PFSK-1 (cell line): ENCODE data around the gene ELSPBP1.

Experiments used
- FOXP2 ChIP-seq: optimal IDR thresholded peaks from 2 replicates; pipeline ENCODE3; 2011; ENCODE audit warnings: borderline replicate concordance, control low read depth, inconsistent platforms; ENCODE audit not compliant: insufficient read depth; ENCODE audit errors: extremely low read length, extremely low read depth
- POLR2AphosphoS5 ChIP-seq: IDR thresholded peaks from 2 replicates; pipeline ENCODE4 v1.6.1; 2012; ENCODE audit warnings: low read depth, mild to moderate bottlenecking, control low read depth, low read length, moderate library complexity
- REST ChIP-seq, 2 experiments: IDR thresholded peaks; 2 replicates each; pipeline versions ENCODE4 v1.6.1 to v1.8.0; 2011 to 2012; ENCODE audit warnings: low read depth in 2 of 2, low read length in 2 of 2, control low read depth in 1 of 2, inconsistent platforms in 1 of 2, mild to moderate bottlenecking in 1 of 2, moderate library complexity in 1 of 2; ENCODE audit not compliant: insufficient read depth in 1 of 2
- SIN3A ChIP-seq: IDR thresholded peaks from 2 replicates; pipeline ENCODE4 v1.6.1; 2012; ENCODE audit warnings: mild to moderate bottlenecking, low read length, moderate library complexity, borderline replicate concordance; ENCODE audit not compliant: insufficient read depth
- TAF1 ChIP-seq: IDR thresholded peaks from 2 replicates; pipeline ENCODE4 v1.6.1; 2012; ENCODE audit warnings: low read length, control low read depth, borderline replicate concordance; ENCODE audit not compliant: insufficient read depth

The ELSPBP1 gene

DNA sequence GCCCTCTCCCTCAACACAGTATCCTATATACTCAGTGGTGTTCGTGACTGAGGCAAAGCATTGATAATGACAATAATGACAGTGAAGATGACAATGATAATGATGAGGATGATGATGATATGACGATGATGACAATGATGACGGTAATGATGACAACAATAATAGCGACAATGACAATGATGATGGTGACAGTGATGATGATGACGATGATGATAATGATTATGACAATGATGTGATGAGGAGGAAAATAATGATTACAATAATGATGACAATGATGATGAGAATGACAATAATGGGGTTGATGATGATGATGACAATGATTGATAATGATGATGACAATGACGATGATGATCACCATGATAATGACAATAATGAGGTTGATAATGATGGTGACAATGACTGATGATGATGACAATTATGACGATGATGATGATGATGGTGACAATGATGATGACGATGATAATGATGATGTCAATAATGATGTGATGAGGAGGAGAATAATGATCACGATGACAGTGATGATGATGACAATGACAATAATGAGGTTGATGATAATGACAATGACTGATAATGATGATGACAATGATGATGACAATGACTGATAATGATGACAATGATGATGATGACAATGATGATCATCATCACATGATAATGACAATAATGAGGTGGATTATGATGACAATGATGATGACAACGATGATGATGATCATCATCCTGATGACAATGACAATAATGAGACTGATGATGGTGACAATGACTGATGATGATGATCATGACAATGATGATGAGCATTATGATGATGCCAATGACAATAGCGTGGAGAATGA, 16.7 kb downstream of the ELSPBP1 start:
- TF ChIP-seq TAF1 (no peak), REST (IDR thresholded peaks at IDR 0.05; ENCODE audit: insufficient read depth in 1 of 2, low read depth in 2 of 2, low read length in 2 of 2) (no peak), SIN3A (no peak), POLR2AphosphoS5 (no peak)

DNA sequence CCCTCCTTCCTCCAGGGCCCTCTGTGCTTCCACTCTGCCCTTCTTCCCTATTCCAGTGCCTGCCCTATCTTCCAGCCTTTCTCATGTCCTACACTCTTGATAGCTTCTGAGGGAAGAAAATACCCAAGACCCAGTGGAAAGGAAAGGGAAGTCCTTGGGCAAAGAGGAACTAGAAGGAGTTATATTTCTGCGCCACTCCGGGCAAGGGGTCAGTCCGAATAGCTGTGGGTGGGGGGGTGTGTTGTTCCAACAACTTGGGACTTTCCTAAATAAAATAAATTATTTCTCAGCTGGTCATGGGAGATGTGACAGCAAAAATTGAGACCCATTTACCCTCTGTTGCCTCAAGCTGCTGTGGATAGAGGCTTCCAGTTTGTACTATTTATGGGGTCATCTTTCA, 26.3 kb downstream of the ELSPBP1 start:
- TF ChIP-seq POLR2AphosphoS5 (no peak), SIN3A (no peak), FOXP2 (no peak), TAF1 (no peak), REST (IDR thresholded peaks at IDR 0.05; ENCODE audit: insufficient read depth in 1 of 2, low read depth in 2 of 2, low read length in 2 of 2) (no peak)

- TF ChIP-seq FOXP2 (no peak), SIN3A (no peak), POLR2AphosphoS5 (no peak), REST (IDR thresholded peaks at IDR 0.05; ENCODE audit: insufficient read depth in 1 of 2, low read depth in 2 of 2, low read length in 2 of 2) (no peak), TAF1 (no peak)
Measured at GRCh38 chr19:48023011-48023410, 28.6 kb downstream of the ELSPBP1 start.

DNA sequence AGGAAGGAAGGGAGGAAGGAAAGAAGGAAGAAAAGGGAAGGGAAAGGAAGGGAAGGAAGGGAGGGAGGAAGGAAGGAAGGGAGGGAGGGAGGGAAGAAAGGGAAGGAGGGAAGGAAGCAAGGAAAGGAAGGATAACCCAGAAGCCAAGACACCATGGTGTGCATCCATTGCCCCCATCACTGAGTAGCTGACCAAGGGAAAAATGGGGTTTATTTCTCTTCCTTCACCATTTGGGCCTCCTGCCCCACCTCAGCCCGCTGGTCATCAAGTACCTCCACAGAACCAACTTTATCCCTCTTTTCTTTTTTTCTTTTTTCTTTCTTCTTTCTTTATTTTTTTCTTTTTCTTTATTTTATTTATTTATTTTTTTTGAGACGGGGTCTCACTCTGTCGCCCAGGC, 29.1 kb downstream of the ELSPBP1 start:
- no peak for TF ChIP-seq TAF1
- no peak for TF ChIP-seq POLR2AphosphoS5
- no peak for TF ChIP-seq REST (IDR thresholded peaks at IDR 0.05; ENCODE audit: insufficient read depth in 1 of 2, low read depth in 2 of 2, low read length in 2 of 2)
- no peak for TF ChIP-seq FOXP2
- TF ChIP-seq SIN3A = no peak
